Endothelial cell of umbilical vein (primary cell): Measurements from ENCODE around the gene DHRS1. TPM values are rescaled to one million over a fixed set of nuclear protein-coding genes. Genes with fewer than 3 reads are reported as not detected.

Source experiments
- BruUV-seq: library from RNA; stranded (reverse); fragments of 400-500 nt; replicated peaks from 2 replicates; lab custom pipeline; 2021; lab: Mats Ljungman, UMichigan
- CTCF ChIA-PET: fragments of 300-600, 350-600 bp; sonication (Branson Sonifier 250); formaldehyde crosslinking; loops from one replicate; lab custom pipeline; 2021; ENCODE audit warnings: antibody characterized with exemption, inconsistent platforms; lab: Charles Lee
- POLR2A ChIA-PET: fragments of 300-600, 350-600 bp; sonication (Branson Sonifier 250); formaldehyde crosslinking; loops from one replicate; lab custom pipeline; 2021; ENCODE audit warnings: antibody characterized with exemption, inconsistent platforms; lab: Charles Lee
- DNase-seq: peaks from one replicate; pipeline ENCODE4 v3.0.0-alpha.2; 2011; ENCODE audit warnings: low read depth, low spot score
- FAIRE-seq: peaks from 2 replicates; lab custom pipeline; 2011; peaks lifted over from hg19 to GRCh38; lab: Jason Lieb, UNC
- H2AFZ ChIP-seq: 2 replicates; pipeline ENCODE4 v1.6.0; 2012; ENCODE audit warnings: low read depth, low read length, control low read depth, inconsistent platforms
- H3K27ac ChIP-seq: 2 replicates; pipeline ENCODE4 v1.5.1; 2011; ENCODE audit warnings: low read depth, mild to moderate bottlenecking, control low read depth, low read length, moderate library complexity; ENCODE audit not compliant: insufficient read depth
- H3K27me3 ChIP-seq, 2 experiments: 2 replicates each; pipeline versions ENCODE4 v1.6.0 to v1.6.1; 2011; ENCODE audit warnings: low read length in 2 of 2, mixed read lengths in 1 of 2; ENCODE audit not compliant: control insufficient read depth in 2 of 2, insufficient read depth in 2 of 2
- H3K36me3 ChIP-seq, 2 experiments: 2 replicates in 1 of 2; 3 replicates in 1 of 2; pipeline ENCODE4 v1.5.1; 2011; ENCODE audit warnings: low read length in 2 of 2, mild to moderate bottlenecking in 1 of 2, moderate library complexity in 1 of 2; ENCODE audit not compliant: control insufficient read depth in 2 of 2, insufficient read depth in 2 of 2; ENCODE audit errors: extremely low read depth in 1 of 2
- H3K4me1 ChIP-seq: 3 replicates; pipeline ENCODE4 v1.5.1; 2011; ENCODE audit warnings: mild to moderate bottlenecking, low read length; ENCODE audit not compliant: control insufficient read depth, insufficient read depth; ENCODE audit errors: extremely low read depth
- H3K4me2 ChIP-seq: 2 replicates; pipeline ENCODE4 v1.6.1; 2011; ENCODE audit warnings: low read length, control low read depth, mixed read lengths; ENCODE audit not compliant: insufficient read depth
- H3K4me3 ChIP-seq, 3 experiments: fragments of 200-600 bp in 1 of 3; sonication (generic), shearing (Covaris generic) in 1 of 3; replicated peaks in 1 of 3; 2 replicates each; pipeline ENCODE4 v1.5.1; 2011 to 2016; ENCODE audit warnings: control low read depth in 3 of 3, low read length in 3 of 3, mild to moderate bottlenecking in 2 of 3, inconsistent platforms in 1 of 3, low read depth in 1 of 3, moderate library complexity in 1 of 3; ENCODE audit not compliant: insufficient read depth in 1 of 3
- H3K79me2 ChIP-seq: 2 replicates; pipeline ENCODE4 v1.6.0; 2012; ENCODE audit warnings: low read length, inconsistent platforms; ENCODE audit not compliant: control insufficient read depth, insufficient read depth
- H3K9ac ChIP-seq: replicated peaks from 2 replicates; pipeline ENCODE3; 2011; ENCODE audit warnings: low read length, control low read depth; ENCODE audit not compliant: insufficient read depth; ENCODE audit errors: extremely low read depth
- H3K9me1 ChIP-seq: replicated peaks from 3 replicates; pipeline ENCODE4 v1.6.0; 2011; ENCODE audit warnings: mild to moderate bottlenecking, low read length; ENCODE audit not compliant: control insufficient read depth, insufficient read depth; ENCODE audit errors: extremely low read depth
- H3K9me3 ChIP-seq: replicated peaks from 2 replicates; pipeline ENCODE4 v1.5.1; 2012; ENCODE audit warnings: low read length, inconsistent platforms; ENCODE audit not compliant: control insufficient read depth, insufficient read depth
- H4K20me1 ChIP-seq: replicated peaks from 2 replicates; pipeline ENCODE3; 2011; ENCODE audit warnings: mild to moderate bottlenecking, low read length; ENCODE audit not compliant: control insufficient read depth, insufficient read depth; ENCODE audit errors: extremely low read depth
- EZH2 ChIP-seq: IDR thresholded peaks from 2 replicates; pipeline ENCODE4 v1.6.1; 2012; ENCODE audit warnings: borderline replicate concordance, low read depth, mild to moderate bottlenecking, moderate library complexity, low read length, inconsistent platforms; ENCODE audit not compliant: severe bottlenecking
- FOS ChIP-seq: IDR thresholded peaks from 2 replicates; pipeline ENCODE4 v1.6.1; 2011; ENCODE audit warnings: mild to moderate bottlenecking, low read length, moderate library complexity, borderline replicate concordance; ENCODE audit not compliant: insufficient read depth
- GATA2 ChIP-seq: IDR thresholded peaks from 2 replicates; pipeline ENCODE4 v1.7.0; 2011; ENCODE audit warnings: low read depth, mild to moderate bottlenecking, moderate library complexity, mixed read lengths, low read length; ENCODE audit not compliant: insufficient read length, insufficient read depth
- JUN ChIP-seq: IDR thresholded peaks from 2 replicates; pipeline ENCODE4 v1.6.1; 2011; ENCODE audit warnings: borderline replicate concordance, low read depth; ENCODE audit not compliant: insufficient read length, insufficient read depth
- MAX ChIP-seq: IDR thresholded peaks from 2 replicates; pipeline ENCODE4 v1.6.1; 2011; ENCODE audit not compliant: insufficient read depth, insufficient read length
- MYC ChIP-seq: IDR thresholded peaks from one replicate; pipeline ENCODE4 v1.6.1; 2011; ENCODE audit warnings: mild to moderate bottlenecking, low read depth, low read length
- POLR2AphosphoS5 ChIP-seq: IDR thresholded peaks from 2 replicates; pipeline ENCODE4 v1.6.1; 2012; ENCODE audit warnings: low read depth, mild to moderate bottlenecking, control low read depth, low read length, moderate library complexity; ENCODE audit not compliant: insufficient read depth
- dilution Hi-C: fragments of 300-500 bp; cut with MboI; formaldehyde crosslinking; loops from one replicate; pipeline ENCODE4 v1.15.0; 2019; ENCODE audit warnings: low sequenced_read_pairs; ENCODE audit not compliant: extremely low pct_ligation_motif_present
- intact Hi-C: fragments of 100-400 bp; cut with micrococcal nuclease; formaldehyde crosslinking; loops from one replicate; pipeline ENCODE4 v1.10.0; 2022
- polyA plus RNA-seq, 4 experiments: library from polyadenylated mRNA; depleted of rRNA in 3 of 4; stranded (reverse) in 3 of 4; unstranded in 1 of 4; fragments of >200 nt; gene quantifications; 2 replicates each; pipeline versions ENCODE4 v1.2.1 to v1.2.3, GENCODE V29; 2011 to 2012; ENCODE audit warnings: missing spikeins in 1 of 4
- total RNA-seq: library from RNA; stranded (reverse); gene quantifications from 2 replicates; pipeline ENCODE4 v1.2.3, GENCODE V29; 2021
- TF ChIP-seq, protein P1 (sequence below), 2 donors: IDR thresholded peaks; 1 replicate in 1 of 2; 2 replicates in 1 of 2; pipeline ENCODE4 v1.5.1; 2011; ENCODE audit warnings: low read length in 2 of 2, mild to moderate bottlenecking in 2 of 2, moderate library complexity in 2 of 2, control low read depth in 1 of 2, inconsistent platforms in 1 of 2, low read depth in 1 of 2; ENCODE audit not compliant: insufficient read depth in 1 of 2; ENCODE audit errors: extremely low read depth in 1 of 2

DHRS1 gene
- total and polyA plus RNA-seq, 2 donors (not counting 3 experiments of a cell fraction or from before 2014, with no cell fraction given) = 18.0 to 69.5 TPM

DNA sequence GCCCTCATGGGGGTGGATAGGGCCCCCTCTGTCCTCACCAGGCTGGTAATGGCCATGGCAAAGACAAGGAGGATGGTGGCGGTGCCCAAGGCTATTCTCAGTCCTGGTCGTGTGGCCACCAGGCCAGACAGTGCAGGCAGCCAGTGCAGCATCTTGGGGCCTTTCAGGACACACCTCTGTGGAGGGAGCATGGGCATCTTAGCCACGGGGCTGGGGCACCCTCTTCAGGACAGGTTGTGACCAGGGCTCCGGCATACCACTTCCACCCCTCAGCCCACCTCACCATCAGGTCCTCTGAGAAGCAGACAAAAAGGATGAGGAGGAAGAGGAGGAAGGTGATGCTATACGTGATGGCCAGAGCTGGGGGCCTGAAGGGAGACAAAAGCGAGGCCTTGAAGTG, 24.4 kb upstream of the DHRS1 start:
- Histone ChIP-seq H3K9me3 (no peaks in the 10 kb centered on the region), H3K4me1 (peaks cover 5% of the 10 kb centered on the region), H3K27ac (no peak overlapping the region), H3K9ac (no peak overlapping the region), H3K9me1 (no peaks in the 10 kb centered on the region), H3K4me2 (no peak overlapping the region), H3K27me3 (no peaks in the 10 kb centered on the region), H2AFZ (no peak overlapping the region), H3K79me2 (no peaks in the 10 kb centered on the region), H3K4me3 (no peak overlapping the region), H3K36me3 (peaks cover 0 to 18% of the 10 kb centered on the region in 2 experiments), H4K20me1 (no peaks in the 10 kb centered on the region)
- dilution Hi-C loops = no loop called here
- DNase-seq (no peak), FAIRE-seq (no peak)
- no TSS peak for BruUV-seq
- CTCF ChIA-PET = interaction anchor here (4.4 to 20.1 kb wide), 3 partner anchors 10 to 110 kb away, joined by 14 to 811 read pairs (median 23); partner anchors contain the start of genes CBLN3, CIDEB and KHNYN
- TF ChIP-seq MAX (no peak), POLR2AphosphoS5 (no peak), FOS (no peak), MYC (no peak), EZH2 (no peak), JUN (no peak), GATA2 (no peak)
- TF ChIP-seq, protein P1, sequence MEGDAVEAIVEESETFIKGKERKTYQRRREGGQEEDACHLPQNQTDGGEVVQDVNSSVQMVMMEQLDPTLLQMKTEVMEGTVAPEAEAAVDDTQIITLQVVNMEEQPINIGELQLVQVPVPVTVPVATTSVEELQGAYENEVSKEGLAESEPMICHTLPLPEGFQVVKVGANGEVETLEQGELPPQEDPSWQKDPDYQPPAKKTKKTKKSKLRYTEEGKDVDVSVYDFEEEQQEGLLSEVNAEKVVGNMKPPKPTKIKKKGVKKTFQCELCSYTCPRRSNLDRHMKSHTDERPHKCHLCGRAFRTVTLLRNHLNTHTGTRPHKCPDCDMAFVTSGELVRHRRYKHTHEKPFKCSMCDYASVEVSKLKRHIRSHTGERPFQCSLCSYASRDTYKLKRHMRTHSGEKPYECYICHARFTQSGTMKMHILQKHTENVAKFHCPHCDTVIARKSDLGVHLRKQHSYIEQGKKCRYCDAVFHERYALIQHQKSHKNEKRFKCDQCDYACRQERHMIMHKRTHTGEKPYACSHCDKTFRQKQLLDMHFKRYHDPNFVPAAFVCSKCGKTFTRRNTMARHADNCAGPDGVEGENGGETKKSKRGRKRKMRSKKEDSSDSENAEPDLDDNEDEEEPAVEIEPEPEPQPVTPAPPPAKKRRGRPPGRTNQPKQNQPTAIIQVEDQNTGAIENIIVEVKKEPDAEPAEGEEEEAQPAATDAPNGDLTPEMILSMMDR (IDR thresholded peaks at IDR 0.05; ENCODE audit: extremely low read depth in 1 of 2, insufficient read depth in 1 of 2, low read depth in 1 of 2, low read length in 2 of 2) = no peak
- POLR2A ChIA-PET = no interaction called here
- intact Hi-C loops = no loop called here
